Progenitor cell of endocrine pancreas (in vitro differentiated cells): ENCODE data around the gene PEA15. TPM values are rescaled to one million over a fixed set of nuclear protein-coding genes. Genes with fewer than 3 reads are reported as not detected.

ENCODE experiments used
- DNase-seq: peaks from one replicate; pipeline ENCODE4 v3.0.0; 2021; ENCODE audit warnings: low spot score; ENCODE audit not compliant: unreplicated experiment
- H3K27ac Mint-ChIP-seq: 2 replicates; pipeline ENCODE4 v1.8.0; 2021; ENCODE audit warnings: mild to moderate bottlenecking, moderate library complexity, mixed read lengths
- H3K27me3 Mint-ChIP-seq: 2 replicates; pipeline ENCODE4 v1.8.0; 2021; ENCODE audit warnings: mixed read lengths
- H3K36me3 Mint-ChIP-seq: 2 replicates; pipeline ENCODE4 v1.8.0; 2022; ENCODE audit warnings: mixed read lengths; ENCODE audit not compliant: insufficient read depth
- H3K4me1 Mint-ChIP-seq: 2 replicates; pipeline ENCODE4 v1.8.0; 2021; ENCODE audit warnings: low read depth, mixed read lengths
- H3K4me3 Mint-ChIP-seq: 2 replicates; pipeline ENCODE4 v1.8.0; 2021; ENCODE audit warnings: low read depth, mild to moderate bottlenecking, moderate library complexity, mixed read lengths
- H3K9me3 Mint-ChIP-seq: 2 replicates; pipeline ENCODE4 v1.8.0; 2021; ENCODE audit warnings: low read depth, mixed read lengths
- total RNA-seq: library from RNA; stranded (reverse); gene quantifications from 2 replicates; pipeline ENCODE4 v1.2.1, GENCODE V29; 2021
- TF ChIP-seq, protein P1 (sequence below): fragments of 200-600 bp; sonication (generic); IDR thresholded peaks from one replicate; pipeline ENCODE4 v1.5.0; 2021; ENCODE audit warnings: antibody characterized with exemption, mild to moderate bottlenecking; ENCODE audit not compliant: unreplicated experiment

PEA15 gene
- total RNA-seq, 1 donor from 2014 or later = 37.6 TPM

DNA sequence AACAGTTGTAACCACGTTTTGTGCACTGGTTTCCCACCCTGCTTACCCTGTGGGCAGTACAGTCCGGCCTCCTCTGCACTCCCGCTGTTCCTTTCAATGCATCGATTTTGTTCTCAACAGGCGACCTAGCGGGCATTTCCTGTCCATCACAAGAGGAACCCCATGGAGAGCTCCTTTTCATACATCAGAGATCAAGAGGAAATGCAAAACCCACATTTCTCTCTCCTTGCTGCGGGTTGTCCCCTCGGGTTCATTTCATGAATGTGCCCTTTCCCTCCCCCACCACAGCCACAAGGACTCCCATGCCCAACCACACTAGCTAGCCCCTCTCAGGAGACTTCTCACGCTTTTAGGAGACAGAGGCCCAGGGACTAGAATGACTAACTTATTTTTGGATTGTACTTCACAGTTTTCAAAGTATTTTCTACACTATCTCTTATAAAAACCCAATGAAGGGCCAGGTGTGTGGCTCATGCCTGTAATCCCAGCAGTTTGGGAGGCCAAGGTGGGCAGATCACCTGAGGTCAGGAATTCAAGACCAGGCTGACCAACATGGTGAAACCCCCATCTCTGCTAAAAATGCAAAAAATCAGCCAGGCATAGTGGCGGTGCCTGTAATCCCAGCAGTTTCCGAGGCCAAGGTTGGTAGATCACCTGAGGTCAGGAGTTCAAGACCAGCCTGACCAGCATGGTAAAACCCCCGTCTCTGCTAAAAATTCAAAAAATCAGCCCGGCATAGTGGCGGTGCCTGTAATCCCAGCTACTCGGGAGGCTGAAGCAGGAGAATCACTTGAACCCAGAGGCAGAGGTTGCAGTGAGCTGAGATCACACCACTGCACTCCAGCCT, 35.4 kb upstream of the PEA15 start:
- peaks cover 3% of the 10 kb centered on the region for H3K4me1 Mint-ChIP-seq
- H3K36me3 Mint-ChIP-seq = no peaks in the 10 kb centered on the region
- H3K27ac Mint-ChIP-seq = no peak overlapping the region
- DNase-seq = no peak
- no peaks in the 10 kb centered on the region for H3K9me3 Mint-ChIP-seq
- TF ChIP-seq, protein P1, sequence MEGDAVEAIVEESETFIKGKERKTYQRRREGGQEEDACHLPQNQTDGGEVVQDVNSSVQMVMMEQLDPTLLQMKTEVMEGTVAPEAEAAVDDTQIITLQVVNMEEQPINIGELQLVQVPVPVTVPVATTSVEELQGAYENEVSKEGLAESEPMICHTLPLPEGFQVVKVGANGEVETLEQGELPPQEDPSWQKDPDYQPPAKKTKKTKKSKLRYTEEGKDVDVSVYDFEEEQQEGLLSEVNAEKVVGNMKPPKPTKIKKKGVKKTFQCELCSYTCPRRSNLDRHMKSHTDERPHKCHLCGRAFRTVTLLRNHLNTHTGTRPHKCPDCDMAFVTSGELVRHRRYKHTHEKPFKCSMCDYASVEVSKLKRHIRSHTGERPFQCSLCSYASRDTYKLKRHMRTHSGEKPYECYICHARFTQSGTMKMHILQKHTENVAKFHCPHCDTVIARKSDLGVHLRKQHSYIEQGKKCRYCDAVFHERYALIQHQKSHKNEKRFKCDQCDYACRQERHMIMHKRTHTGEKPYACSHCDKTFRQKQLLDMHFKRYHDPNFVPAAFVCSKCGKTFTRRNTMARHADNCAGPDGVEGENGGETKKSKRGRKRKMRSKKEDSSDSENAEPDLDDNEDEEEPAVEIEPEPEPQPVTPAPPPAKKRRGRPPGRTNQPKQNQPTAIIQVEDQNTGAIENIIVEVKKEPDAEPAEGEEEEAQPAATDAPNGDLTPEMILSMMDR = no peak
- no peak overlapping the region for H3K4me3 Mint-ChIP-seq
- H3K27me3 Mint-ChIP-seq = peaks cover 50% of the 10 kb centered on the region

DNA sequence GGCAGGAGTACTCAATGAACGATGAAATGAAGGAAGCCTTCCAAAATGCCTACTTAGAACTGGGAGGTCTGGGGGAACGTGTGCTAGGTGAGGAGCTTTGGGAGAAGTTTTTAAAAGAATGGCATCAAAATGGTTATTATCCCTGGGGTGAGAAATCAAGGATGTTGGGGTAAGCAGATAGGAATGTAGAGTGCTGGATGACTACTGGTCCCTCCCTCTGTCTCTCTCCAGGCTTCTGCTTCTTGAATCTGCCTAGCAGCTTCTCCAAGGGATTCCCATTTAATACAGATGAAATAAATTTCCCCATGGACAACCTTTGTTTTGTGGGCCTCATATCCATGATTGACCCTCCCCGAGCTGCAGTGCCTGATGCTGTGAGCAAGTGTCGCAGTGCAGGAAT, 33.8 kb upstream of the PEA15 start:
- Mint-ChIP-seq H3K27me3 (peaks cover 53% of the 10 kb centered on the region), H3K4me1 (peaks cover 3% of the 10 kb centered on the region), H3K4me3 (no peak overlapping the region), H3K27ac (no peak overlapping the region), H3K36me3 (no peaks in the 10 kb centered on the region), H3K9me3 (no peaks in the 10 kb centered on the region)
- TF ChIP-seq, protein P1 = no peak
- DNase-seq = no peak

DNA sequence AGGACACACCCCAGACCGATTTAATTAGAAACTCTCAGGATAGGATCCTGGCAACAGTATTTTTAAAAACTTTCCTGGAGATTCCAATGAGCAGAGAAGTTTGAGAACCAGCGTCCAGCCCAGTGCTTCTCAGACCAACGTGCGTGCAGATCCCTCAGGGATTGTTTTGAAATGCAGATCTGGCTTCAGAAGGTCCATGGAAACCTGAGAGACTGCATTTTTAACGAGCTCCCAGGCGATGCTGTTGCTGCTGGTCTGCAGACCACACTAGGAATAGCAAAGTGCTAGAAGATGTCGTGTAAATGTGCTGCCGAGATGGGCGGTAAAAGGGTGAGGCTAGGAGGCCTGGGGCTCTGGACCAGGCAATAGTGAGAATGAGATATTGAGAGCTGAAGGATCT, 33.2 kb upstream of the PEA15 start:
- Mint-ChIP-seq H3K4me1 (peaks cover 3% of the 10 kb centered on the region), H3K27me3 (peaks cover 49% of the 10 kb centered on the region), H3K9me3 (no peaks in the 10 kb centered on the region), H3K4me3 (no peak overlapping the region), H3K36me3 (no peaks in the 10 kb centered on the region), H3K27ac (no peak overlapping the region)
- TF ChIP-seq, protein P1 = no peak
- no peak for DNase-seq

DNA sequence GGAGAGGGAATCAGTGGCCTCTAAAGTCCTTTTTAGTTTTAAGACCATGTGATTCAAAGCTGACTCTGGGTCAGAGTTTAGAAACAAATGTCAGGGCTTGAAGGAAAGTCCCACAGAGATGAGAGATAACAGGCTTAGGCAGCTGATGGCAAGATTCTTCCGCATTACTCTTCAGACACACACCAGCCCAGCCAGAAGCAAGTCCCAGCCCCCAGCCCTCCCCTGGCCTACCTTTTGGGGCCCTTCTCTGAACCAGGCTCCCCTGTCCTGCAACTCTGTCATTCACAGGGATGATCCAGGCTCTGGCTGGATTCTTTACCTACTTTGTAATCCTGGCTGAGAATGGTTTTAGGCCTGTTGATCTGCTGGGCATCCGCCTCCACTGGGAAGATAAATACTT, 28.0 kb upstream of the PEA15 start:
- Mint-ChIP-seq H3K36me3 (no peaks in the 10 kb centered on the region), H3K27me3 (peaks cover 21% of the 10 kb centered on the region), H3K4me3 (no peak overlapping the region), H3K27ac (no peak overlapping the region), H3K9me3 (no peaks in the 10 kb centered on the region), H3K4me1 (no peaks in the 10 kb centered on the region)
- TF ChIP-seq, protein P1 = no peak
- no peak for DNase-seq

DNA sequence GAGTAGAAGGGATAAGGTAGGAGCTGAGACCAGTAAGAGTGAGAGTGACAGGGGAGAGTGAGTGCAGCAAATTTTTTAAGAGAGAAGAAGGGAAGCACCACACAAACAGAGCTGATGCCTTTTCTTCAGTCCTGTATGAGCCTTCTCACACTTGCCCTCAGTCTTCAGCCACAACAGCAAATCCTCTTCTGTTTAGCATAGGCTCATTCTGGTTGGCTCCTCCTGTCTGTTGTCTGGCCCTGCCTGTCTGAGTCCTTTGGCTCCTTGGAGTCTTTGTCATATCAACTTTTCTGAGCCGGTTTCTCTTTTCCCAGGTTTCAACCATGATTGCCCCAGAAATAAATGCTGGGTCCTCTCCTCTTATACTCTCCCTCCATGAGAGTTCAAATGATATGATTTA, 27.5 kb upstream of the PEA15 start:
- peaks cover 18% of the 10 kb centered on the region for H3K27me3 Mint-ChIP-seq
- TF ChIP-seq, protein P1 = no peak
- no peak for DNase-seq
- H3K36me3 Mint-ChIP-seq = no peaks in the 10 kb centered on the region
- H3K9me3 Mint-ChIP-seq = no peaks in the 10 kb centered on the region
- no peak overlapping the region for H3K4me3 Mint-ChIP-seq
- H3K4me1 Mint-ChIP-seq = no peaks in the 10 kb centered on the region
- H3K27ac Mint-ChIP-seq = no peak overlapping the region
